HG03442 (cell line): ENCODE results near the gene ZCCHC4.

Experiments
- ATAC-seq: cut with Tn5 transposase; IDR thresholded peaks from one replicate; pipeline ENCODE4 v1.9.1; 2021; ENCODE audit warnings: mild to moderate bottlenecking, moderate library complexity; ENCODE audit not compliant: unreplicated experiment

ZCCHC4 gene

GRCh38 chr4:25376754-25377571, 64.4 kb downstream of the ZCCHC4 start, which contains the start of gene ANAPC4:
Gene ANAPC4, plus strand, starts transcription at chr4:25377263. Its CDS starts 165 bp downstream, at chr4:25377428.
- ATAC-seq = peak; percentile 96

DNA sequence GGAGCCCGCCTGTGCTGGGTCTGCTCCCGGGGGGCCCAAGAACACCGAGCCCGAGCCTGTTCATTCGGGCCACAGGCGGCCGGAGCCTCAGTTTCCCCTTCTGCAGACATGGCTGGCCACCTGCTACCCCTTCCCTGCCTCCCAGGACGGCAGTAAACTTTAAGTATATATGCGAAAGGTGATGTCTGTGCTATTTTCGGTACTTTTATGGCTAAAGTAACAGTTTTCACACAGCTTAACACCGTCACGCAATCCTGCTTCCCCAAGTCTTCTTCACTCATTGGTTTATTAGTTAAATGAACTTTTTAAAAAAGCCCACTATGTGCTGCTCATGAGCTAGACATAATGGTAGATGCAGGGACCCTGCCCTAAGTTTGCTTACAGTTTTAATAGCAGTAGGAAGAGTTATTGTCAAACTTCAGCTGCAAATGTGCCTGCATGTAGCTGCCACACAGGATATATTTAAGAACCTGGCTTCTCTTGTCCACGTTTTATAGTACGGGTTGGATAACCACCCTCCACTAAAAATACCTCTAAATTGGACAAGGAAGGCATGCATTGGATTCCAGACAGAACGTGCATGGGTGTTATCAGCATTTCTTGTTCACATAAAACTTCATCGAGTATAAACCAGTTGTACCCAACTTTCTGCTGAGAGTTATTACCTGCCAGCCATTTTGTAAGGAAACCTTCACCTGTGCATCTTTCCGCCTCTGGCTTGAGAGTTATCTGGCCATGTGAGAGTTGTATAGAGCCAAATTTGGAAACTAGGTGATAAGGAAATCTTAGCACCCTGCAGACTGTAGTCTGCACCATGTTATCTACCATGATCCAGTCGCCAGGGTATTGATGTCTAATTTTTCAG, 65.2 kb downstream of the ZCCHC4 start:
- peak; percentile 14 for ATAC-seq

DNA sequence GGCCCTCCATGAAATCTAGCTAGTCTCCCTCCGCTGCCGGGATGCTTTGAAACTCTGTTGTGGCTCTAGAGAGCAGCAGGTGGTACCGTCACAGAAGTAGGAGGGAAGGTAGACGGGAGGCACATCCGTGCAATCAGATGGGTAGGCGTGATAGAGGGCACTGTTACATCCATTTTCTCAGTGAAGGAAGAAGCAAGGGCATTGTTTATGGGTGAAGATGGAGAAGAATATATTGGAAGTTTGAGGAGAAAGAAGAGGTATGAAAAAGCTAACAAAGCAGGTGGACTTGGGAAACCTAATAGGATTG, 65.8 kb downstream of the ZCCHC4 start:
- ATAC-seq = no peak

DNA sequence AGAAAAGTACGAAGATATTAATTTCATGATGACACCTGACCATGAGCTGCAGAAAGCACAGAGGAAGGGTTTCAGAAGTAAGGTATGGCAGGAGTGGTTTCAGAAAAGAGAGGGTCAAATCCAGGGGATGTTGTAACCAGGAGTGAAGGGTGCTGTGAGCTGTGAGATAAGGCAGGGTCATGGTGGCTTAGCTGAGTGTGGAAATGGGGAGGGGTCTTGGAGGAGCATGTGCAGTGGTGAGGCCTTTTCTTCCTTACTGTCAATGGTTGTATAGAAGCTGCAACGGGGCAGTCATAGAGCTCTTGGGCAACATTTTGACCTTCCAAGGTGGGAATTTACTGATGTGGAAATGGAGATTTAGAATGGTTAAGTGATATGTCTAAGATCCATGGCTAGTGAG, 67.0 kb downstream of the ZCCHC4 start:
- ATAC-seq = no peak

GRCh38 chr4:25383647-25384046, 71.1 kb downstream of the ZCCHC4 start:
- no peak for ATAC-seq

DNA sequence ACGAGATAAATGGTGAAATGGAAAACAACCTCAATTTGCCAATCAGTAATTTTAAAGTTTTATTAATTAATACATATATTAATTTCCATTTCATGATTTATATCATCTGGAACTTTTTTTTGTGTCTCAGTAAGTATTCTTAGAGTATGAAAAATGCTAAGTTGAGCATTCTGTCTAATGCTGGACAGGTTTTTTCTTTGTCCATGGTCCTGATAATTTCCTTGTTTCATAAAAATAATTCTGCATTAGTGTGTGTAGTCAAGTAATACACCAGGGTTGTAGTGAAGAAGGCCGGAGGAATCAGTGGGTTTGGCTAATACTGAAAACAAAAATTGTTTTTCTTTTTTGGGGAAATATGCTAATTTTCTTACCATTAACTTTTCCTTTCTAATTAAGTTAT, 74.4 kb downstream of the ZCCHC4 start:
- no peak for ATAC-seq

GRCh38 chr4:25397305-25397704, 84.7 kb downstream of the ZCCHC4 start:
- ATAC-seq = no peak

DNA sequence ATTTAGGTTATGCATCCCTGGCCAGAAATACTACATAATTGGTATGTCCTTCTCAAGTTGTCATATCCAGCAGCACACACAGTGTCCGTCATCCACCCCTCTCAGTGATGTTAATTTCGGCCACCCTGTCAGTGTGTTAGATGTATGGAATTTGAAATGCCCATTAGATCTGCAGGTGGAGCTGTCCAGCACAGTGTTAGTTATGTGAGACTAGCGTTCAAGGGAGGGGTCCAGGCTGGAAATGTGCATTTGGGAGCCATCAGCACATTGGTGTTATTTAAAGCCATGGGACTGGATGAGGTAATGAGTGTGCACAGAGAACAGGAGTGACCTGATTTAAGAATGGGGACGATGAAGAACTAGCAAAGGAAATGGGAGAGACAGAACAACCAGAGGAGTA, 86.9 kb downstream of the ZCCHC4 start:
- ATAC-seq = no peak

- ATAC-seq = no peak
These were observed 88.5 kb downstream of the ZCCHC4 start for GRCh38 chr4:25401066-25401465.

- no peak for ATAC-seq
These were observed 89.9 kb downstream of the ZCCHC4 start for GRCh38 chr4:25402521-25402920.

- ATAC-seq = no peak
These were observed 91.1 kb downstream of the ZCCHC4 start for GRCh38 chr4:25403699-25404098.

DNA sequence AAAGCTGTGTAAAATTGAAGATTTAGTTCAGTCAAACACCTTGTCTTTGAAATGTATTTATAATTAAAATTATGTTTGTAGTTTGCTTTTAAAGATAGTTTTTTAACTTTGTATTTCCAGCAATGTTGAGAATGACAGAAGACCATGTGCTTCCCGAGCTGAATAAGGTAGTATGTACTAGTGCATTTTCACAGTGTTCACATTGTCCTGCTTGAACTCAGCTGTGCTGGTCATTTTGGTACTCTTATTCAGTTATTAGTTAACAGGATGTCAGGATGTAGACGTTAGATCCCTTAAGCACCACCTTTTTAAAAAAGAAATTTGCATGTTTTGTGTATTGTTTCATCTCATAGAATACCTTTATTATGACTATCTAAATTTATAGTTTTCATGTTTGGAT, 92.9 kb downstream of the ZCCHC4 start:
- ATAC-seq = no peak

DNA sequence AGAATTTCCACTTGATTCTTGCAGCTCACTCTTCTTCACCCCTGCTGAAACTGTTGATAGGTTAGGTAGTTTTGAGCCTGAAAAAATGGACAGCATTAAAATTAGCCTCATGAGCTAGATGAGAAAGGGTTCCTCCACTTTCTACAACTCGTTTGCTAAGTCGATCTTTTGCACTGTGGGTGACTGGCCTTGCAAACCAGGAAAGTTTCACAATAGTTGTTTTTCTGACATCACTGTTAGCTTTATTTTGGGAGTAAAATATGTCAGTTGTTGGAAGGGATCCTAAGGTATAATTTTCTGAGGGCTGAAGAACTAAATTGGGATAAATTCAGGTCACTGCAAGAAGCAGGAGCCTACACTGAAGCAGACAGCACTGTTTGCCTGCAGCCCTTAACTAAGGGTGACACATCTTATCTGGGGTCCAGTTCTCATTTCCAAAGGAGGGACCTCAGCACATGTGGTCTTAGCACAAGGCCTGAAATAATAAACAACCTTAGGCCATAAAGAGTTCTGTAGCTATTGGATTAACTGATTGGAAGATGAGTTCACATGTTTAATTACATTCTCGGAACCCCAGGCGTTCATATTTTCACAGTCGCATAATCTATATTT, 93.6 kb downstream of the ZCCHC4 start:
- no peak for ATAC-seq

DNA sequence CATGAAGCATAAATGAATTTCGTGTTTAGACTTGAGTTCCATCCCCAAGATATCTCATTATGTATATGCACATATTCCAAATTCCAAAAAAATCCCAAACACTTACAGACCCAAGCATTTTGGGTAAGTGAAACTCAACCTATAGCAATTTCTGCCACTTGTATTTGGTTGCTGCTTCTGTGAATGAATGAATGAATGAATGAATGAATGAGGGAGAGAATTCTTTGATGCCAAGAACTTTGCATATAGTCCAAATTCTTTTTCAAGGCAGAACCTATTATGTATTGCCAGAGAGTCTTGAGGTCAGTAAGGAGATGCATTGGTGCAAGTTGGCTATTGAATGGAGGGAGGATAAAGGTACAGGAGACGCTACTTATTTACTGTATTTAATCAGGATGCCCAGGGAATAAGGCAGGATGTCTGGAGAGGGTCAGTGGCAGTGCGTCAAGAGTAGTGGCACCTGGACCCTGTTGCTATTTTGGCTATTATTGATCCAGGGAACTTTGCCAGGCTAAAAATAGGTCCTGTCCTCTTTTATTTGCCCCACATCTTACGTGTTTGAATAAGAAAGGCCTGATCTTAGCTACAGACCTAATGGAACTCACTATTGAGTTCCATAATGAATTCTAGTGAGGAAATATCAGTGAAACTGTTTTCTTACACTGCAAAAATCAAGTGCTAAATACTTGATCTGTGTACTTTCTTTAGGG, 98.4 kb downstream of the ZCCHC4 start:
- no peak for ATAC-seq

GRCh38 chr4:25413261-25413660, 100.7 kb downstream of the ZCCHC4 start:
- no peak for ATAC-seq

DNA sequence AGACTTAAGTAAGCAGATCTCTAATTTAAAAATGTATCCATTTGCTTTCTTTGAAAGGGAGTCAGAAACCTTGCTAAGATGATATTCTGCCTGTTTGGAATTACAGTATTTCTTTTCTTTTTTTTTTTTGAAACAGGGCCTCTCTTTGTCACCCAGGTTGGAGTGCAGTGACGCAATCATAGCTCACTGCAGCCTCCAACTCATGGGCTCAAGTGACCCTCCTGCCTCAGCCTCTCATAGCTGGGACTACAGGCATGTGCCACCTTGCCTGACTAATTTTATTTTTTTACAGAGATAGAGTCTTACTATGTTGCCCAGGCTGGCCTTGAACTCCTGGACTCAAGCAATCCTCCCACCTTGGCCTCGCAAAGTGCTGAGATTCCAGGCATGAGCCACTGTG, 104.4 kb downstream of the ZCCHC4 start:
- ATAC-seq = no peak
